ENCODE data around the gene PNPLA5.
"Not testable (repeated sequence)": the region's sequence is repeated elsewhere in the genome, so short reads cannot be mapped to it uniquely, and the experiment has no call there.

The PNPLA5 gene

DNA sequence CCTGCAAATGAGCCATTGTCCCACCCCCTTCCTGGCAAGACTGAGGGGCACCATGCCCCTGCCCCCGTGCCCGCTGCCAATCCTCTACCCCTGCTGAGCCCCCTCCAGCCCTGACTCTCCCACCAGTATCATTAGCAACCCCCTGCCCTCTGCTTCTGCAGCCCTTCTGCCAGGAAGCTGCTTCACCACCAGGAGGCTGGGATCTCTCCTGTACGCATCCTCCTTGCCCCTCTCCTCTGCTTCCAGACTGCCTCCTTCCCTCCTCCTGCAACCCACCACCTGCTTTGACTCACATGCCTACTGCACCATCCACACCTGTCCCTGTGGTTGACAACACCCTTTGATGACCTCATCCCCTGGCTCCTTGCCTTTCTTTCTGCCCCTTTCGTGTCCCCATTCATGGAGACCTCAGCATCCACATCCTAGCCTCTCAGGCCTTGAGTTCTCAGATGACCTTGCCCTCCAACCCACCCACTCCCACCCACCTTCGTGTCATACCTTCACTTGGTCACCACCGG, 18.4 kb upstream of the PNPLA5 start:
- Histone ChIP-seq H4K8ac (ENCODE audit: low read depth, low read length) (no peak overlapping the region), H3K56ac (ENCODE audit: low read length) (no peak overlapping the region), H3K36me3 (ENCODE audit: control insufficient read depth, insufficient read depth, low read length) (no peaks in the 10 kb centered on the region), H3K79me1 (ENCODE audit: low read length) (no peaks in the 10 kb centered on the region), H2BK15ac (replicated peaks; ENCODE audit: low read depth) (no peak overlapping the region), H4K5ac (ENCODE audit: low read length) (no peak overlapping the region), H3K18ac (ENCODE audit: low read length) (no peak overlapping the region), H3K23ac (ENCODE audit: low read length) (no peak overlapping the region), H3K27ac (ENCODE audit: low read depth, low read length) (no peak overlapping the region), H3K4me2 (ENCODE audit: low read length) (no peak overlapping the region), H3K4me1 (ENCODE audit: control insufficient read depth, low read depth, low read length) (no peaks in the 10 kb centered on the region), H2BK120ac (ENCODE audit: low read depth, low read length) (no peak overlapping the region), H3K4me3 (ENCODE audit: low read length) (no peak overlapping the region), H3K4ac (ENCODE audit: low read depth, low read length) (no peak overlapping the region), H3K9ac (ENCODE audit: low read length) (no peak overlapping the region), H3K79me2 (ENCODE audit: control insufficient read depth, insufficient read depth, low read length) (no peaks in the 10 kb centered on the region), H2BK5ac (ENCODE audit: low read length) (no peak overlapping the region), H2AK5ac (ENCODE audit: low read length) (no peak overlapping the region), H3K27me3 (ENCODE audit: insufficient read depth, low read length, poor library complexity) (no peaks in the 10 kb centered on the region)
- no CpG with 5 or more reads among the region's 6 CpGs for WGBS (ENCODE audit: extremely low coverage, insufficient coverage, low lambda C conversion rate)
- DNase-seq, result no peak

DNA sequence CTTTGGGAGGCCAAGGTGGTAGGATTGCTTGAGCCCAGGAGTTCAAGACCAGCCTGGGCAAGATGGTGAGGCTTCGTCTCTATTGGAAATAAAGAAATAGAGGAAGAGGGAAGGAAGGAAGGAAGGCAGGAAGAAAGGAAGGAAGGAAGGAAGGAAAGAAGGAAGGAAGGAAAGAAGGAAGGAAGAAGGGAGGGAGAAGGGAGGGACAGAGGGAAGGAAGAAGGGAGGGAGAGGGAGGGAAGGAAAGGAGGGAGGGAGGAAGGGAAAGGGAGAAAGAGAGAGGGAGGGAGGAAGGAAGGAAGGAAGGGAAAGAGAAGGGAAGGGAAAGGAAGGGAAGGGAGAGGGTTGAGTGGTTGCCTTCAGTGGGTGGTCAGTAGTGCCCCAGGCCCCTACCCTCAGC, 17.9 kb upstream of the PNPLA5 start:
- H3K4me2 ChIP-seq (ENCODE audit: low read length), result no peak overlapping the region
- no peak overlapping the region for H3K9ac ChIP-seq (ENCODE audit: low read length)
- no CpG with 5 or more reads among the region's 1 CpG for WGBS (ENCODE audit: extremely low coverage, insufficient coverage, low lambda C conversion rate)
- no peak overlapping the region for H3K4ac ChIP-seq (ENCODE audit: low read depth, low read length)
- H3K4me3 ChIP-seq (ENCODE audit: low read length), result no peak overlapping the region
- no peak overlapping the region for H2AK5ac ChIP-seq (ENCODE audit: low read length)
- H3K27me3 ChIP-seq (ENCODE audit: insufficient read depth, low read length, poor library complexity), result no peaks in the 10 kb centered on the region
- H3K23ac ChIP-seq (ENCODE audit: low read length), result no peak overlapping the region
- no peak overlapping the region for H3K18ac ChIP-seq (ENCODE audit: low read length)
- no peak overlapping the region for H2BK15ac ChIP-seq (replicated peaks; ENCODE audit: low read depth)
- H4K5ac ChIP-seq (ENCODE audit: low read length), result no peak overlapping the region
- no peaks in the 10 kb centered on the region for H3K4me1 ChIP-seq (ENCODE audit: control insufficient read depth, low read depth, low read length)
- H2BK120ac ChIP-seq (ENCODE audit: low read depth, low read length), result no peak overlapping the region
- DNase-seq, result no peak
- H3K79me2 ChIP-seq (ENCODE audit: control insufficient read depth, insufficient read depth, low read length), result no peaks in the 10 kb centered on the region
- H4K8ac ChIP-seq (ENCODE audit: low read depth, low read length), result no peak overlapping the region
- H3K27ac ChIP-seq (ENCODE audit: low read depth, low read length), result no peak overlapping the region
- H3K36me3 ChIP-seq (ENCODE audit: control insufficient read depth, insufficient read depth, low read length), result no peaks in the 10 kb centered on the region
- no peak overlapping the region for H3K56ac ChIP-seq (ENCODE audit: low read length)
- no peaks in the 10 kb centered on the region for H3K79me1 ChIP-seq (ENCODE audit: low read length)
- H2BK5ac ChIP-seq (ENCODE audit: low read length), result no peak overlapping the region

DNA sequence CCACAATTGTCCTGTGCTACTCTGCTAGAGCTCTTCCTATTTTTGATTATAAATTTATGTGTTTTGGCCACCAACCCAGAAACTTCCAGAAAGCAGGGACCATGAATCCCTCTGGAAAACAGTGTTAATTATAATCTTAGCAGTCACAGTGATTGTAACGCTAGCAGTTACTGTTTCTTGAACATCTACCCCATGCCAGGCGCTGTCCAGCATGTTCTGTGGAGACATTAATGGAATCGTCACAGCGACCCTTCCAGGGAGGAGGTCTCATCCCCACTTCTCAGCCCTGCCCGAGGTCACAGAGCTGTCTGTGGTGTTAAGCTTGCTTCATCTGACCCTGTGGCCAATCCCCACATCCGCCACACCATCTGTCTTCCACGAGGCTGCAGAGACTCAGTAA, 13.9 kb upstream of the PNPLA5 start:
- no peak overlapping the region for H2BK5ac ChIP-seq (ENCODE audit: low read length)
- H3K56ac ChIP-seq (ENCODE audit: low read length), result no peak overlapping the region
- H3K27me3 ChIP-seq (ENCODE audit: insufficient read depth, low read length, poor library complexity), result no peaks in the 10 kb centered on the region
- H3K4ac ChIP-seq (ENCODE audit: low read depth, low read length), result no peak overlapping the region
- H4K8ac ChIP-seq (ENCODE audit: low read depth, low read length), result no peak overlapping the region
- H3K4me1 ChIP-seq (ENCODE audit: control insufficient read depth, low read depth, low read length), result no peaks in the 10 kb centered on the region
- no peak overlapping the region for H3K9ac ChIP-seq (ENCODE audit: low read length)
- no peak overlapping the region for H3K18ac ChIP-seq (ENCODE audit: low read length)
- H2AK5ac ChIP-seq (ENCODE audit: low read length), result no peak overlapping the region
- H3K79me2 ChIP-seq (ENCODE audit: control insufficient read depth, insufficient read depth, low read length), result no peaks in the 10 kb centered on the region
- no peak overlapping the region for H3K4me2 ChIP-seq (ENCODE audit: low read length)
- no peak for DNase-seq
- no CpG with 5 or more reads among the region's 7 CpGs for WGBS (ENCODE audit: extremely low coverage, insufficient coverage, low lambda C conversion rate)
- no peak overlapping the region for H3K23ac ChIP-seq (ENCODE audit: low read length)
- H3K27ac ChIP-seq (ENCODE audit: low read depth, low read length), result no peak overlapping the region
- no peaks in the 10 kb centered on the region for H3K79me1 ChIP-seq (ENCODE audit: low read length)
- H3K4me3 ChIP-seq (ENCODE audit: low read length), result no peak overlapping the region
- no peak overlapping the region for H4K5ac ChIP-seq (ENCODE audit: low read length)
- no peak overlapping the region for H2BK120ac ChIP-seq (ENCODE audit: low read depth, low read length)
- no peaks in the 10 kb centered on the region for H3K36me3 ChIP-seq (ENCODE audit: control insufficient read depth, insufficient read depth, low read length)
- no peak overlapping the region for H2BK15ac ChIP-seq (replicated peaks; ENCODE audit: low read depth)

DNA sequence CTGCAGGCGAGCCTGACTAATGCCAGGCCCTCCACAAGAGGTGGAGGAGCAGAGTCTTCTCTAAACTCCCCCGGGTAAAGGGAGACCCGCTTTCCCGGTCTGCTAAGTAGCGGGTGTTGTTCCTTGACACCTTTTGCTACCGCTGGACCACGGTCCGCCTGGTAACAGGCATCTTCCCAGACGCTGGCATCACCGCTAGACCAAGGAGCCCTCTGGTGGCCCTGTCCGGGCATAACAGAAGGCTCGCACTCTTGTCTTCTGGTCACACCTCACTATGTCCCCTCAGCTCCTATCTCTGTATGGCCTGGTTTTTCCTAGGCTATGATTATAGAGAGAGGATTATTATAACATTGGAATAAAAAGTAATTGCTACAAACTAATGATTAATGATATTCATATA, 12.6 kb upstream of the PNPLA5 start:
- H3K4me3 ChIP-seq (ENCODE audit: low read length); DNase-seq; H3K27me3 ChIP-seq (ENCODE audit: insufficient read depth, low read length, poor library complexity); H4K5ac ChIP-seq (ENCODE audit: low read length); H3K27ac ChIP-seq (ENCODE audit: low read depth, low read length); H2BK15ac ChIP-seq (replicated peaks; ENCODE audit: low read depth); H3K4me2 ChIP-seq (ENCODE audit: low read length); H3K56ac ChIP-seq (ENCODE audit: low read length); H3K36me3 ChIP-seq (ENCODE audit: control insufficient read depth, insufficient read depth, low read length); H3K9ac ChIP-seq (ENCODE audit: low read length); H3K4ac ChIP-seq (ENCODE audit: low read depth, low read length); H4K8ac ChIP-seq (ENCODE audit: low read depth, low read length); H3K23ac ChIP-seq (ENCODE audit: low read length); H3K79me1 ChIP-seq (ENCODE audit: low read length); H2BK5ac ChIP-seq (ENCODE audit: low read length); H2AK5ac ChIP-seq (ENCODE audit: low read length); H2BK120ac ChIP-seq (ENCODE audit: low read depth, low read length); H3K79me2 ChIP-seq (ENCODE audit: control insufficient read depth, insufficient read depth, low read length); H3K18ac ChIP-seq (ENCODE audit: low read length); H3K4me1 ChIP-seq (ENCODE audit: control insufficient read depth, low read depth, low read length): not testable (repeated sequence)
- no CpG with 5 or more reads among the region's 12 CpGs for WGBS (ENCODE audit: extremely low coverage, insufficient coverage, low lambda C conversion rate)

DNA sequence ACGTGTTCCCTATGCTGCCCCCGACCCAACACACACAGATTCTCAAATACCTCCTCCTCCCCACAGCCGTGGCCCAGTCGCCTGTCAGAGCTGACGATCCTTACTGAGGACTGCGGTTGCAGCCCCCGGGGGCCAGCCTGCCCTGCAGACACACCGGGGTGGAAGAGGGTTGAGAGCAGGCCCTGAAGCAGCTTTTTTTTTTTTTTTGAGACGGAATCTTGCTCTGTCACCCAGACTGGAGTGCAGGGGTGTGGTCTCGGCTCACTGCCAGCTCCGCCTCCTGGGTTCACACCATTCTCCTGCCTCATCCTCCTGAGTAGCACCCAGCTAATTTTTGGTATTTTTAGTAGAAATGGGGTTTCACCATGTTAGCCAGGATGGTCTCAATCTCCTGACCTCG, 11.2 kb upstream of the PNPLA5 start:
- H2BK5ac ChIP-seq (ENCODE audit: low read length); H4K5ac ChIP-seq (ENCODE audit: low read length); H4K8ac ChIP-seq (ENCODE audit: low read depth, low read length); H3K79me2 ChIP-seq (ENCODE audit: control insufficient read depth, insufficient read depth, low read length); H3K4me3 ChIP-seq (ENCODE audit: low read length); H2BK120ac ChIP-seq (ENCODE audit: low read depth, low read length); H3K9ac ChIP-seq (ENCODE audit: low read length); H3K4me1 ChIP-seq (ENCODE audit: control insufficient read depth, low read depth, low read length); H3K23ac ChIP-seq (ENCODE audit: low read length); DNase-seq; H2BK15ac ChIP-seq (replicated peaks; ENCODE audit: low read depth); H3K4ac ChIP-seq (ENCODE audit: low read depth, low read length); H3K27me3 ChIP-seq (ENCODE audit: insufficient read depth, low read length, poor library complexity); H3K4me2 ChIP-seq (ENCODE audit: low read length); H2AK5ac ChIP-seq (ENCODE audit: low read length); H3K27ac ChIP-seq (ENCODE audit: low read depth, low read length); H3K18ac ChIP-seq (ENCODE audit: low read length); H3K79me1 ChIP-seq (ENCODE audit: low read length); H3K36me3 ChIP-seq (ENCODE audit: control insufficient read depth, insufficient read depth, low read length); H3K56ac ChIP-seq (ENCODE audit: low read length): not testable (repeated sequence)
- no CpG with 5 or more reads among the region's 12 CpGs for WGBS (ENCODE audit: extremely low coverage, insufficient coverage, low lambda C conversion rate)

DNA sequence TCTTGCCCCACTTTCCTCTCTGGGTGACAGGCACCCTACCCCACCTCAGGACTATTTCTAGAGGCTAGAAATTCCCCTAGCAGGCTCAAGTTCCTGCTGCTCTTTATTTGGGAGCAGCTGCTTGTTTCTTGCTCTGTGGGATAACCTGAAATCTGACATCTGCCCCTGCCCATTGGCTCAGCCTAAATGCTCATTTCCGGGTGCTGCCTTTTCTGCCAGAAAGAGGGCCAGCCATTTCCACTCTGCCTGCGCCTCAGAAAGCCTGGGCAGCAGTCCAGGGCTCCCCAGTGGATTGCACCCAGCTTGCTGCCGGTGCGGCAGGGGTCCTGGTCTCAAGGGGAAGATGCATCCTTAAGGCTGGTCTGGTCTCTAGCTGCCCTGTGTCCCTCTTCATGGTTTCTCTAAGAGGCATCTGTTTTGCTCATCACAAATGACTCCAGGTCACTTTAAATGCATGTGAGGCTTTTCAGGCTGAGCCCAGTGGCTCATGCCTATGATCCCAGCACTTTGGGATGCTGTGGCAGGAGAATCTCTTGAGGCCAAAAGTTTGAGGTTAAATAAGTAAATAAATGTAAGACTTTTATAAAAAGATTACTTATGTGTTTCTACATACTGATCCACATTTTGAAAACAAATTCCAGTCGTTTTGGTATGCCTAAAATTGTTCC, 10.3 kb upstream of the PNPLA5 start:
- WGBS (ENCODE audit: extremely low coverage, insufficient coverage, low lambda C conversion rate), result no CpG with 5 or more reads among the region's 5 CpGs

More for the DNA sequence above, 10.3 kb upstream of the PNPLA5 start:
- no peak overlapping the region for H3K27ac ChIP-seq (ENCODE audit: low read depth, low read length)
- H4K5ac ChIP-seq (ENCODE audit: low read length), result no peak overlapping the region
- H2BK15ac ChIP-seq (replicated peaks; ENCODE audit: low read depth), result no peak overlapping the region
- H4K8ac ChIP-seq (ENCODE audit: low read depth, low read length), result no peak overlapping the region
- no peaks in the 10 kb centered on the region for H3K4me1 ChIP-seq (ENCODE audit: control insufficient read depth, low read depth, low read length)
- no peak overlapping the region for H3K4ac ChIP-seq (ENCODE audit: low read depth, low read length)
- H2BK5ac ChIP-seq (ENCODE audit: low read length), result no peak overlapping the region
- H3K36me3 ChIP-seq (ENCODE audit: control insufficient read depth, insufficient read depth, low read length), result no peaks in the 10 kb centered on the region
- peak; percentile 62 for DNase-seq
- H3K27me3 ChIP-seq (ENCODE audit: insufficient read depth, low read length, poor library complexity), result no peaks in the 10 kb centered on the region
- no peak overlapping the region for H3K4me2 ChIP-seq (ENCODE audit: low read length)
- no peak overlapping the region for H3K18ac ChIP-seq (ENCODE audit: low read length)
- no peak overlapping the region for H3K4me3 ChIP-seq (ENCODE audit: low read length)
- no peak overlapping the region for H3K9ac ChIP-seq (ENCODE audit: low read length)
- H3K23ac ChIP-seq (ENCODE audit: low read length), result no peak overlapping the region
- H3K79me2 ChIP-seq (ENCODE audit: control insufficient read depth, insufficient read depth, low read length), result no peaks in the 10 kb centered on the region
- H2AK5ac ChIP-seq (ENCODE audit: low read length), result no peak overlapping the region
- no peak overlapping the region for H3K56ac ChIP-seq (ENCODE audit: low read length)
- H3K79me1 ChIP-seq (ENCODE audit: low read length), result no peaks in the 10 kb centered on the region
- H2BK120ac ChIP-seq (ENCODE audit: low read depth, low read length), result no peak overlapping the region
